GM20000 (cell line): ENCODE results near the gene ANKRD62.

ENCODE experiments used
- DNase-seq: peaks from one replicate; pipeline ENCODE4 v3.0.0; 2012; ENCODE audit warnings: low spot score
- TF ChIP-seq, protein P1 (sequence below): IDR thresholded peaks from 2 replicates; pipeline ENCODE4 v1.5.1; 2012; ENCODE audit warnings: mild to moderate bottlenecking, control low read depth; ENCODE audit errors: extremely low read depth, missing control alignments

The ANKRD62 gene

DNA sequence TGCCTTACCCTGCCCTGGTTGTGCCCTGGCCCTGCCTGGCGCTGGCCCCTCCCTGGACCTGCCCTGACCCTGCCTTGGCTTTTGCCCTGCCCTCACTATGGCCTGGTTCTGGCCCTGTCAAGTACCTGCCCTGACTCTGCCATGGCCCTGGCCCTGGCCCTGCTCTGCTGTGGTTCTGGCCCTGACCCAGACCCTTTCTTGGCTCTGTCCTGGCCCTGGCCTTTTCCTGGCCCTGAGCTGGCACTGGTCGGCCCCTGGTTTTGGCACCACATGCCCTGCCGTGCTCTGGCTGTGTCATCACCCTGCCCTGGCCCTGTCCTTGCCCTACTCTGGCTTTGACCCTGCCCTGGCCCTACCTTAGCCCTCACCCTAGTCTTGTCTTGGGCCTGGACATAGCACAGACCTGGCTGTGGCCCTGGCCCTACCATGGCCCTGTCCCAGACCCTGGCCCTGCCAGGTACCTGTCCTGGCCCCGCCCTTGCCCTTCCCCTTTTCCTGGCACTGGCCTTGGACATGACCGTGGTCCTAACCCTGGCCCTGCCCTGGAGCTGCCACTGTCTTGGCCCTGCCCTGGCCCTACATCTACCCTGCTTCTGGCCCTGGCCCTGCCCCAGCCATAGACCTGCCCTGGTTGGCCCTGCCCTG lies 4.8 kb upstream of the ANKRD62 start:
- TF ChIP-seq, protein P1, sequence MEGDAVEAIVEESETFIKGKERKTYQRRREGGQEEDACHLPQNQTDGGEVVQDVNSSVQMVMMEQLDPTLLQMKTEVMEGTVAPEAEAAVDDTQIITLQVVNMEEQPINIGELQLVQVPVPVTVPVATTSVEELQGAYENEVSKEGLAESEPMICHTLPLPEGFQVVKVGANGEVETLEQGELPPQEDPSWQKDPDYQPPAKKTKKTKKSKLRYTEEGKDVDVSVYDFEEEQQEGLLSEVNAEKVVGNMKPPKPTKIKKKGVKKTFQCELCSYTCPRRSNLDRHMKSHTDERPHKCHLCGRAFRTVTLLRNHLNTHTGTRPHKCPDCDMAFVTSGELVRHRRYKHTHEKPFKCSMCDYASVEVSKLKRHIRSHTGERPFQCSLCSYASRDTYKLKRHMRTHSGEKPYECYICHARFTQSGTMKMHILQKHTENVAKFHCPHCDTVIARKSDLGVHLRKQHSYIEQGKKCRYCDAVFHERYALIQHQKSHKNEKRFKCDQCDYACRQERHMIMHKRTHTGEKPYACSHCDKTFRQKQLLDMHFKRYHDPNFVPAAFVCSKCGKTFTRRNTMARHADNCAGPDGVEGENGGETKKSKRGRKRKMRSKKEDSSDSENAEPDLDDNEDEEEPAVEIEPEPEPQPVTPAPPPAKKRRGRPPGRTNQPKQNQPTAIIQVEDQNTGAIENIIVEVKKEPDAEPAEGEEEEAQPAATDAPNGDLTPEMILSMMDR: no peak
- DNase-seq: no peak

DNA sequence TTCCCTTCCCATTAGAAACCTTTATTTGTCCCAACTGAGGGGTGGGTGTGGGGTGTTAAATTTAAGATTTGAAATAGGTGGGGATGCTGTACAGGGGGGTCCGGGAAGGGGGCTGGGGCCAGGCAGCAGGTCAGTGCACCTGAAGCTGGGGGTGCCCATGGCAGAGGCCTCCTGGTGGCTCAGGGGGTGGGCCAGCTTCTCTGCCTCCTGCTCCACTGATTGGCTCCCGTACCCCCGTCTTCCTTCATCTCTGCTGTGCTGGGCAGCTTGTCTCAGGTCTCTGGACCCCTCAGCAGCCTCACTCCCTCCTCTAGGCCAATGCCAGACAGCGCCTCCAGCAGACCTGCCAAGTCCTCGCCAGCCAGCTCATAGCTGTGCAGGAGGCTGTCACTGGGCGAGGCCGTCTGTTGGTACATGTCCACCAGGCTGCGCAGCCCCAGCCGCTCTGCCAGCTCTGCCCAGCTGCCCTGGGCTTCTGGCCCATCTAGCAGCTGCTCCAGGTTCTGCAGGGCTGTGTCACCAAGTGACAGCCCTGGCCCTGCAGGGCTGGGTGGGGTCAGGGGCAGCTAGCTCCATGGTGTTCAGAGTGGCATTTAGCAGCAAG lies 2.0 kb upstream of the ANKRD62 start:
- TF ChIP-seq, protein P1: no peak
- DNase-seq: no peak

DNA sequence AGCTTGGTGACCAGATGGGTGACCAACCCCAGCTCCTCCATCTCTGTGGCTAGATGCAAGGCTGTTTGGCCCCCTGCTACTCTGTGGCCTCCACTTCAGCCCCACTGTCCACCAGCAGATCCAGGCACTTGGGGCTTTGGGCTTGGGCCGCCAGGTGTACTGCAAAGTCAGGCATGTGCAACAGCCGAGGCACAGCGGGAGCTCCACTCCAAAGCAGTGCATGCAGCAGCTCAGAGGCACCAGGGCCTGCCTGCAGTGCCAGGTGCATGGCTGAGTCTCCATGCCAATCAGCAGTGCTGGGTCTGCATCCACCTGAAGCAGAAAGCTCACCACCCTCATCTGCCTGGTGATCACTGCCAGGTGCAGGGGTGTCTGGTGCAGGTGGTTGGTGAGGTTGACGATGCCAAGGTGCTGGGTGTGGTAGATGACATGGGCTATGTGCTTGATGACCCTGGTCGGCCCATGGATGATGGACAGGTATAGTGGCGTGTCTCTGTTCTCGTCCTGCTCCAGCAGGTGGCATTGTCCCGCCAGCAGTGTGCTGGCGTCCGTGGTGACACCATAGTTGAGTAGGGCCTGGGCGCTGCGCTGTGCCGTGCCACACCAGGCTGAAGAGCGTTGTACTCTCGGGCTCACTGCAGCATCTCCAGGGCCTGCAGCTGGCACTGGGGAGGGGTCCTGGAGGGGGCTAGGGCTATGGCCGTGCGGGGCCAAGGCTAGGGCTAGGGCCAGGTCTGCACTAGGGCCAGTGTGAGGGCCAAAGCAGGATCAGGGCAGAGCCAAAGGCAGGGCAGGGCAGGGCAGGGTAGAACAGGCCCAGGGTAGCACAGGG lies 1.0 kb upstream of the ANKRD62 start:
- TF ChIP-seq, protein P1: peak; percentile 27
- DNase-seq: peak; percentile 69

GRCh38 chr18:12098374-12098773 lies 4.7 kb downstream of the ANKRD62 start:
- TF ChIP-seq, protein P1: no peak
- no peak for DNase-seq

GRCh38 chr18:12099160-12099559 lies 5.5 kb downstream of the ANKRD62 start:
- TF ChIP-seq, protein P1: no peak
- DNase-seq: no peak

DNA sequence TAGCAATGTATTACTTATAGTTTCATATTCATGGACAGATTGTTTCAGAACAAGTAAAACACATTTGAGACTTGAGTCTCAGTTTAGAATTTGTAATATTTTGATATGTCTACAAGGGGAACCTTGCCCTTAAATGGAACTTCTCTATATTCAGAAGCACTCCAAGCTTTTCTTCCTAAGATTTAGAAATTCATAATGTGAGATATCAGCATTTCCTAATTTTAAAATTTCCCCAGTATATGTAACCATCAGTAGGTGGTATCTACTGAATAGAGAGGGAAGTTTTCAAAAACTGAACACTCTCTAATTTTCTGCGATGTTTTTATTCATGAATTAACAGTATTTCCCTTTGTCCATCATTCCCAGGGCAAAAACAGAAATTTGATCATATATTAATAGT lies 7.6 kb downstream of the ANKRD62 start:
- DNase-seq: no peak
- TF ChIP-seq, protein P1: no peak

GRCh38 chr18:12102136-12102842 lies 8.6 kb downstream of the ANKRD62 start:
- TF ChIP-seq, protein P1: no peak
- no peak for DNase-seq
